DND-41 (cell line): ENCODE measurements around the gene SH2B3.

ENCODE experiments used
- ATAC-seq: fragments of 200-7000 bp; cut with Tn5 transposase; 3 replicates; pipeline ENCODE4 v1.9.1; 2021; ENCODE audit warnings: low read depth; ENCODE audit not compliant: insufficient read depth
- DNase-seq: peaks from one replicate; pipeline ENCODE4 v3.0.0-alpha.2; 2020
- H2AFZ ChIP-seq: 2 replicates; pipeline ENCODE4 v1.6.0; 2012; ENCODE audit warnings: low read depth, low read length
- H3K27ac ChIP-seq: 2 replicates; pipeline ENCODE4 v1.5.1; 2012; ENCODE audit warnings: low read length, inconsistent platforms
- H3K27me3 ChIP-seq: fragments of 200-600 bp; sonication (generic); 2 replicates; pipeline ENCODE4 v1.6.0; 2012; ENCODE audit warnings: low read length, mild to moderate bottlenecking, inconsistent platforms; ENCODE audit not compliant: insufficient read depth, poor library complexity
- H3K36me3 ChIP-seq: 2 replicates; pipeline ENCODE4 v1.5.1; 2012; ENCODE audit warnings: low read length, inconsistent platforms; ENCODE audit not compliant: insufficient read depth
- H3K4me1 ChIP-seq: 2 replicates; pipeline ENCODE4 v1.5.1; 2012; ENCODE audit warnings: mild to moderate bottlenecking, low read length; ENCODE audit not compliant: insufficient read depth
- H3K4me2 ChIP-seq: 2 replicates; pipeline ENCODE4 v1.6.0; 2012; ENCODE audit warnings: mild to moderate bottlenecking, moderate library complexity, low read length, inconsistent platforms; ENCODE audit not compliant: insufficient read depth
- H3K4me3 ChIP-seq, 2 experiments: fragments of 200-600 bp in 1 of 2; shearing (Covaris generic) in 1 of 2; 2 replicates each; pipeline ENCODE4 v1.5.1; 2012 to 2016; ENCODE audit warnings: inconsistent platforms in 2 of 2, low read length in 2 of 2, mild to moderate bottlenecking in 2 of 2, low read depth in 1 of 2, moderate library complexity in 1 of 2
- H3K79me2 ChIP-seq: 2 replicates; pipeline ENCODE4 v1.6.0; 2012; ENCODE audit warnings: low read length, inconsistent platforms; ENCODE audit not compliant: insufficient read depth
- H3K9ac ChIP-seq: 2 replicates; pipeline ENCODE4 v1.6.0; 2012; ENCODE audit warnings: low read depth, mild to moderate bottlenecking, inconsistent platforms, low read length, moderate library complexity
- H3K9me3 ChIP-seq: 2 replicates; pipeline ENCODE4 v1.5.1; 2012; ENCODE audit warnings: low read length, moderate library complexity, mild to moderate bottlenecking, inconsistent platforms; ENCODE audit not compliant: insufficient read depth, severe bottlenecking
- H4K20me1 ChIP-seq: 2 replicates; pipeline ENCODE4 v1.6.0; 2012; ENCODE audit warnings: low read length; ENCODE audit not compliant: insufficient read depth
- EZH2 ChIP-seq: IDR thresholded peaks from 3 replicates; pipeline ENCODE4 v1.6.1; 2012; ENCODE audit warnings: borderline replicate concordance, low read depth, mild to moderate bottlenecking, moderate library complexity, low read length, inconsistent platforms; ENCODE audit not compliant: severe bottlenecking
- TF ChIP-seq, protein P1 (sequence below): IDR thresholded peaks from 2 replicates; pipeline ENCODE4 v1.5.1; 2012; ENCODE audit warnings: borderline replicate concordance, low read length, moderate library complexity, mild to moderate bottlenecking; ENCODE audit not compliant: poor library complexity, severe bottlenecking; ENCODE audit errors: extremely low read depth

The SH2B3 gene

DNA sequence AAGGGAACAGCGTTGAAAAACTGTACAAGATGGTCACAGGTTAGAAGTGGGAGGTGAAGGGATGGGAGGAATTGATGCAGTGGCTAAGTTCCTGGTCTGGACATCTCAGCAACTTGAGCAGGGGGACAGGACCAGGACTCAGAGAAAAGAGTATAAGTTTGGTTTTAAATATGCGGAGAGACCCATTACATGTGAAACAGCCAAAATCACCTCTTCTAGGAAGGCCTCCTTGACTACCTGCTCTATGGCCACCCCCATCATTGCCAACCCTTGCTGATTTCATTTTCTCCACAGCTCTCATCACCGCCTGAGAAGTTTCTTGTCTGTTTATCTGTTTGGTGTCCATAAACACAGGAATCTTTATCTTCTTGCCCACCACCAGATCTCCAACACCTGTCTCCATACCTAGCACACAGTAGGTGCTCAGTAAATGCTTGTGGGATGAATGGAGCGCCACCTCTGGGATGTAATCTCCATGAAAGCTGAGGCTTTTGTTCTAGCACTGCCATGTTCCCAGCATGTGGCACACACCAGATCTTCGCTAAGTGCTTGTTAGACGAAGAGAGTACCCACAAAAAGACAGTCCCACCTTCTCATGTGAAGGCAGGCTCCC, 25.7 kb upstream of the SH2B3 start:
- H3K79me2 ChIP-seq, result no peaks in the 10 kb centered on the region
- no peak overlapping the region for H3K9ac ChIP-seq
- 0 out of 2 replicates have a peak, but pooled peaks cover 3% of the 10 kb centered on the region for H4K20me1 ChIP-seq
- H3K4me3 ChIP-seq, result no peak overlapping the region
- no peaks in the 10 kb centered on the region for H3K27me3 ChIP-seq
- H3K4me2 ChIP-seq, result no peak overlapping the region
- no peak overlapping the region for H2AFZ ChIP-seq
- ATAC-seq (no peak), DNase-seq (no peak)
- no peaks in the 10 kb centered on the region for H3K4me1 ChIP-seq
- TF ChIP-seq, protein P1, sequence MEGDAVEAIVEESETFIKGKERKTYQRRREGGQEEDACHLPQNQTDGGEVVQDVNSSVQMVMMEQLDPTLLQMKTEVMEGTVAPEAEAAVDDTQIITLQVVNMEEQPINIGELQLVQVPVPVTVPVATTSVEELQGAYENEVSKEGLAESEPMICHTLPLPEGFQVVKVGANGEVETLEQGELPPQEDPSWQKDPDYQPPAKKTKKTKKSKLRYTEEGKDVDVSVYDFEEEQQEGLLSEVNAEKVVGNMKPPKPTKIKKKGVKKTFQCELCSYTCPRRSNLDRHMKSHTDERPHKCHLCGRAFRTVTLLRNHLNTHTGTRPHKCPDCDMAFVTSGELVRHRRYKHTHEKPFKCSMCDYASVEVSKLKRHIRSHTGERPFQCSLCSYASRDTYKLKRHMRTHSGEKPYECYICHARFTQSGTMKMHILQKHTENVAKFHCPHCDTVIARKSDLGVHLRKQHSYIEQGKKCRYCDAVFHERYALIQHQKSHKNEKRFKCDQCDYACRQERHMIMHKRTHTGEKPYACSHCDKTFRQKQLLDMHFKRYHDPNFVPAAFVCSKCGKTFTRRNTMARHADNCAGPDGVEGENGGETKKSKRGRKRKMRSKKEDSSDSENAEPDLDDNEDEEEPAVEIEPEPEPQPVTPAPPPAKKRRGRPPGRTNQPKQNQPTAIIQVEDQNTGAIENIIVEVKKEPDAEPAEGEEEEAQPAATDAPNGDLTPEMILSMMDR, result no peak
- no peak for TF ChIP-seq EZH2
- H3K27ac ChIP-seq, result no peak overlapping the region
- H3K36me3 ChIP-seq, result no peaks in the 10 kb centered on the region
- peaks cover 3% of the 10 kb centered on the region for H3K9me3 ChIP-seq

GRCh38 chr12:111384596-111384995, 21.1 kb upstream of the SH2B3 start:
- Histone ChIP-seq H3K9me3 (no peaks in the 10 kb centered on the region), H2AFZ (no peak overlapping the region), H3K4me2 (no peak overlapping the region), H4K20me1 (peaks cover 3% of the 10 kb centered on the region; the same call in 1 of the 2 replicates), H3K4me1 (no peaks in the 10 kb centered on the region), H3K36me3 (no peaks in the 10 kb centered on the region), H3K79me2 (no peaks in the 10 kb centered on the region), H3K4me3 (no peak overlapping the region), H3K9ac (no peak overlapping the region), H3K27me3 (peaks cover 4% of the 10 kb centered on the region), H3K27ac (no peak overlapping the region)
- DNase-seq, result no peak
- TF ChIP-seq, protein P1, result no peak
- no peak for TF ChIP-seq EZH2
- ATAC-seq, result no peak

GRCh38 chr12:111386885-111387284, 18.8 kb upstream of the SH2B3 start:
- no peaks in the 10 kb centered on the region for H3K4me1 ChIP-seq
- peaks cover 4% of the 10 kb centered on the region for H3K27me3 ChIP-seq
- no peaks in the 10 kb centered on the region for H3K9me3 ChIP-seq
- H4K20me1 ChIP-seq, result no peaks in the 10 kb centered on the region; the same call in 1 of the 2 replicates
- no peak for TF ChIP-seq EZH2
- TF ChIP-seq, protein P1, result no peak
- no peak for DNase-seq
- H3K9ac ChIP-seq, result no peak overlapping the region
- no peak overlapping the region for H3K4me2 ChIP-seq
- no peaks in the 10 kb centered on the region for H3K36me3 ChIP-seq
- no peak overlapping the region for H3K27ac ChIP-seq
- no peak for ATAC-seq
- no peak overlapping the region for H3K4me3 ChIP-seq
- no peaks in the 10 kb centered on the region for H3K79me2 ChIP-seq
- H2AFZ ChIP-seq, result no peak overlapping the region
